K562 (cell line): ENCODE results near the gene LMLN. TPM values are rescaled to one million over a fixed set of nuclear protein-coding genes. Genes with fewer than 3 reads are reported as not detected.

ENCODE experiments used
- CEBPG ChIP-seq, 3 experiments: fragments of 200-800 bp in 1 of 3; sonication (Bioruptor generic) in 1 of 3; sonication (generic) in 1 of 3; formaldehyde crosslinking in 1 of 3; IDR thresholded peaks in 2 of 3; conservative IDR thresholded peaks in 1 of 3; 2 replicates each; pipeline versions ENCODE4 v1.6.1 to v1.8.0; 2016 to 2022; ENCODE audit warnings: missing compliant biosample characterization in 2 of 3, missing genetic modification characterization in 2 of 3, mild to moderate bottlenecking in 1 of 3, missing genetic modification reagents in 1 of 3
- GTF2F1 ChIP-seq: IDR thresholded peaks from 2 replicates; pipeline ENCODE4 v1.6.1; 2011; ENCODE audit warnings: low read depth, low read length, improper control_type of control experiment
- KLF10 ChIP-seq: fragments of 250-450 bp; sonication (Bioruptor Pico); IDR thresholded peaks from 2 replicates; pipeline ENCODE4 v1.6.1; 2021; ENCODE audit warnings: matching md5 sums
- KLF6 ChIP-seq: fragments of 250-450 bp; sonication (Bioruptor Pico); IDR thresholded peaks from 2 replicates; pipeline ENCODE4 v1.4.0; 2020; ENCODE audit warnings: mild to moderate bottlenecking, moderate library complexity, borderline replicate concordance
- LEF1 ChIP-seq: fragments of 450-650 bp; IDR thresholded peaks from 2 replicates; pipeline ENCODE4 v1.6.1; 2016; ENCODE audit warnings: mild to moderate bottlenecking
- MCM2 ChIP-seq: fragments of 450-650 bp; IDR thresholded peaks from 2 replicates; pipeline ENCODE4 v1.6.1; 2017; ENCODE audit warnings: low read depth, mild to moderate bottlenecking
- POLR2AphosphoS5 ChIP-seq: IDR thresholded peaks from 2 replicates; pipeline ENCODE4 v1.6.1; 2011; ENCODE audit warnings: mild to moderate bottlenecking, low read depth, low read length, moderate library complexity; ENCODE audit not compliant: control insufficient read depth, insufficient read depth
- RUNX1 ChIP-seq: sonication (generic); IDR thresholded peaks from 2 replicates; pipeline ENCODE4 v1.6.1; 2016; ENCODE audit warnings: antibody characterized with exemption, low read depth
- SMAD1 ChIP-seq: fragments of 150-350 bp; IDR thresholded peaks from 2 replicates; pipeline ENCODE4 v1.6.1; 2014; ENCODE audit warnings: low read length, low read depth; ENCODE audit not compliant: partially characterized antibody
- SMARCC2 ChIP-seq: fragments of 450-650 bp; IDR thresholded peaks from 2 replicates; pipeline ENCODE4 v1.6.1; 2017; ENCODE audit warnings: antibody characterized with exemption, moderate library complexity, mild to moderate bottlenecking, low read depth
- ZNF764 ChIP-seq: fragments of 250-450 bp; sonication (Bioruptor Pico); IDR thresholded peaks from 2 replicates; pipeline ENCODE4 v1.4.0; 2020; ENCODE audit warnings: low read depth, mild to moderate bottlenecking, moderate library complexity
- polyA plus RNA-seq, 8 experiments: library from polyadenylated mRNA; depleted of rRNA in 4 of 8; stranded (reverse) in 5 of 8; unstranded in 3 of 8; fragments of >200 nt; fragmentation: Nextera tagmentation in 2 of 8; fragmentation: Illumina TruSeq in 1 of 8; extraction: Ambion mirVana in 2 of 8; extraction: Trizol in 1 of 8; gene quantifications; 2 replicates each; pipeline versions ENCODE4 v1.2.1 to v1.2.3, GENCODE V29; 2011 to 2014; ENCODE audit warnings: inconsistent platforms in 1 of 8, missing spikeins in 1 of 8
- total RNA-seq, 7 experiments: library from RNA; depleted of rRNA in 6 of 7; stranded (reverse); fragments of >200 nt in 6 of 7; fragmentation: Illumina TruSeq in 2 of 7; extraction: Trizol in 2 of 7; gene quantifications; 2 replicates each; pipeline versions ENCODE4 v1.2.1 to v1.2.3, GENCODE V29; 2011 to 2021; ENCODE audit warnings: low replicate concordance in 1 of 7
- TF ChIP-seq, protein P1 (sequence below): fragments of 250-450 bp; sonication (Bioruptor Pico); IDR thresholded peaks from 2 replicates; pipeline ENCODE4 v1.4.0; 2020
- TF ChIP-seq, protein P2 (sequence below): fragments of 450-650 bp; IDR thresholded peaks from 2 replicates; pipeline ENCODE4 v1.6.1; 2017; ENCODE audit warnings: antibody characterized with exemption, mild to moderate bottlenecking
- TF ChIP-seq, protein P3 (sequence below), 2 experiments: fragments of 200-800 bp in 1 of 2; sonication (Bioruptor generic) in 1 of 2; sonication (generic) in 1 of 2; formaldehyde crosslinking in 1 of 2; IDR thresholded peaks in 1 of 2; conservative IDR thresholded peaks in 1 of 2; 2 replicates each; pipeline versions ENCODE4 v1.5.0 to v1.6.1; 2016 to 2020; ENCODE audit warnings: missing compliant biosample characterization in 1 of 2, missing genetic modification characterization in 1 of 2, missing genetic modification reagents in 1 of 2
- TF ChIP-seq, protein P4 (sequence below), 2 experiments: fragments of 450-650 bp in 1 of 2; IDR thresholded peaks; 2 replicates each; pipeline ENCODE4 v1.6.1; 2011 to 2017; ENCODE audit warnings: low read depth in 2 of 2, antibody characterized with exemption in 1 of 2, borderline replicate concordance in 1 of 2, low read length in 1 of 2, mild to moderate bottlenecking in 1 of 2, mixed read lengths in 1 of 2; ENCODE audit not compliant: control insufficient read depth in 1 of 2

The LMLN gene
- total and polyA plus RNA-seq, 9 of the 15 experiments (the other 6 are each of a cell fraction or from before 2014, with no cell fraction given): 2.2 to 15.9 (median 6.9) TPM

DNA sequence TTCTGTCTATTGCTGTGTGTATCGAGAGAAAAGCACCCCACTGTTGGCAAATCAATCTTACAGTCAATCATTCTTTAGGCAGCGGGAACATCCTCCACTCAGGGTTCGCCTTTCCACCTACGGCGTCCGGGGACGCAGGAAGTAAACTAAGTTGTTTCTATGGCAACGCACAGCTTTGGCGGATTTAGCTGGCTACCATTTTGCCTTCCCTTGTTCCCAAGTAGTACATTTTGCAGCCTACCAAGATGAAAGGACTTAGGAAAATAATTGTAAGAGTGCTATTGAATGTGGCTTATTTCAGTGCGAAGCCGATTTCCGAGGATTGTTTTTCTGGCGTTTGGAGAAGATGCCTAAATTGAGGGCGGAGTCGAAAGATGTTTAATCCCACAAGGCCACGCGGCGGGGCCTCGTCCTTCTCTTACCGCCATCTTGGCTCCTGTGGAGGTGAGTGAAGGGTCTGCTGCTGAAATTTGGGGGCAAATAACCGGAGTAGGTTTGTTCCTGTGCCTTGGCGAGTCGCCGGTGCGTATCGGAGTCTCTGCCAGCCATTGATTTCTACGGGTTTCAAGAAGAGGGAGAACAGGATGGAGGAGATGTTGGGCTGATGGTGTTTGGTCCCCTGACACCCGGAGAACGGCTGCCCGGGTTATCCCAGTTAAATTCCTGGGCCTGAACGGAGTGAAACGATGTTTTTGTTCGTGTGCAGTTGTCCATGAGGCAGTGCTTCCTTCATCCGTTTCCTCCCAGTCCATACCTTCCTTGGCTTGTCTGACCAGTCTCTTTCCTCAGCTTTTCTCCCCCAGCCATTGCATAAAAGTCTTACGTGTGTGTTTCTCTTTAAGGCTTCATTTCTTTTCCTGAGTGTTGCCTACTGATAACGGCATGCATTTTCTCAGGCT, 10.0 kb upstream of the LMLN start, which contains the start of gene RPL35A (continued):
- 0 out of 2 replicates have a peak, but pooled peaks have one; percentile 14 for TF ChIP-seq LEF1
- peak; percentile 92 for TF ChIP-seq SMAD1
- TF ChIP-seq, protein P1, sequence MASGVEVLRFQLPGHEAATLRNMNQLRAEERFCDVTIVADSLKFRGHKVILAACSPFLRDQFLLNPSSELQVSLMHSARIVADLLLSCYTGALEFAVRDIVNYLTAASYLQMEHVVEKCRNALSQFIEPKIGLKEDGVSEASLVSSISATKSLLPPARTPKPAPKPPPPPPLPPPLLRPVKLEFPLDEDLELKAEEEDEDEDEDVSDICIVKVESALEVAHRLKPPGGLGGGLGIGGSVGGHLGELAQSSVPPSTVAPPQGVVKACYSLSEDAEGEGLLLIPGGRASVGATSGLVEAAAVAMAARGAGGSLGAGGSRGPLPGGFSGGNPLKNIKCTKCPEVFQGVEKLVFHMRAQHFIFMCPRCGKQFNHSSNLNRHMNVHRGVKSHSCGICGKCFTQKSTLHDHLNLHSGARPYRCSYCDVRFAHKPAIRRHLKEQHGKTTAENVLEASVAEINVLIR (CRISPR knock-in tag): no peak
- TF ChIP-seq, protein P2, sequence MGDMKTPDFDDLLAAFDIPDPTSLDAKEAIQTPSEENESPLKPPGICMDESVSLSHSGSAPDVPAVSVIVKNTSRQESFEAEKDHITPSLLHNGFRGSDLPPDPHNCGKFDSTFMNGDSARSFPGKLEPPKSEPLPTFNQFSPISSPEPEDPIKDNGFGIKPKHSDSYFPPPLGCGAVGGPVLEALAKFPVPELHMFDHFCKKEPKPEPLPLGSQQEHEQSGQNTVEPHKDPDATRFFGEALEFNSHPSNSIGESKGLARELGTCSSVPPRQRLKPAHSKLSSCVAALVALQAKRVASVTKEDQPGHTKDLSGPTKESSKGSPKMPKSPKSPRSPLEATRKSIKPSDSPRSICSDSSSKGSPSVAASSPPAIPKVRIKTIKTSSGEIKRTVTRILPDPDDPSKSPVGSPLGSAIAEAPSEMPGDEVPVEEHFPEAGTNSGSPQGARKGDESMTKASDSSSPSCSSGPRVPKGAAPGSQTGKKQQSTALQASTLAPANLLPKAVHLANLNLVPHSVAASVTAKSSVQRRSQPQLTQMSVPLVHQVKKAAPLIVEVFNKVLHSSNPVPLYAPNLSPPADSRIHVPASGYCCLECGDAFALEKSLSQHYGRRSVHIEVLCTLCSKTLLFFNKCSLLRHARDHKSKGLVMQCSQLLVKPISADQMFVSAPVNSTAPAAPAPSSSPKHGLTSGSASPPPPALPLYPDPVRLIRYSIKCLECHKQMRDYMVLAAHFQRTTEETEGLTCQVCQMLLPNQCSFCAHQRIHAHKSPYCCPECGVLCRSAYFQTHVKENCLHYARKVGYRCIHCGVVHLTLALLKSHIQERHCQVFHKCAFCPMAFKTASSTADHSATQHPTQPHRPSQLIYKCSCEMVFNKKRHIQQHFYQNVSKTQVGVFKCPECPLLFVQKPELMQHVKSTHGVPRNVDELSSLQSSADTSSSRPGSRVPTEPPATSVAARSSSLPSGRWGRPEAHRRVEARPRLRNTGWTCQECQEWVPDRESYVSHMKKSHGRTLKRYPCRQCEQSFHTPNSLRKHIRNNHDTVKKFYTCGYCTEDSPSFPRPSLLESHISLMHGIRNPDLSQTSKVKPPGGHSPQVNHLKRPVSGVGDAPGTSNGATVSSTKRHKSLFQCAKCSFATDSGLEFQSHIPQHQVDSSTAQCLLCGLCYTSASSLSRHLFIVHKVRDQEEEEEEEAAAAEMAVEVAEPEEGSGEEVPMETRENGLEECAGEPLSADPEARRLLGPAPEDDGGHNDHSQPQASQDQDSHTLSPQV: no peak; the same call in 1 of the 2 replicates
- TF ChIP-seq SMARCC2: no peak
- no peak for TF ChIP-seq CEBPG (CRISPR knock-in tag; IDR thresholded peaks at IDR 0.05)
- TF ChIP-seq CEBPG (tag; conservative IDR thresholded peaks at IDR 0.05 in 1 of 2, IDR thresholded peaks at IDR 0.05 in 1 of 2): peak in 1 of 2 experiments; percentile 43; a peak in 1 of 4 replicates
- TF ChIP-seq, protein P3, sequence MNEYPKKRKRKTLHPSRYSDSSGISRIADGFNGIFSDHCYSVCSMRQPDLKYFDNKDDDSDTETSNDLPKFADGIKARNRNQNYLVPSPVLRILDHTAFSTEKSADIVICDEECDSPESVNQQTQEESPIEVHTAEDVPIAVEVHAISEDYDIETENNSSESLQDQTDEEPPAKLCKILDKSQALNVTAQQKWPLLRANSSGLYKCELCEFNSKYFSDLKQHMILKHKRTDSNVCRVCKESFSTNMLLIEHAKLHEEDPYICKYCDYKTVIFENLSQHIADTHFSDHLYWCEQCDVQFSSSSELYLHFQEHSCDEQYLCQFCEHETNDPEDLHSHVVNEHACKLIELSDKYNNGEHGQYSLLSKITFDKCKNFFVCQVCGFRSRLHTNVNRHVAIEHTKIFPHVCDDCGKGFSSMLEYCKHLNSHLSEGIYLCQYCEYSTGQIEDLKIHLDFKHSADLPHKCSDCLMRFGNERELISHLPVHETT (CRISPR knock-in tag; conservative IDR thresholded peaks at IDR 0.05 in 1 of 2, IDR thresholded peaks at IDR 0.05 in 1 of 2): peak in 1 of 2 experiments; percentile 29; a peak in 2 of 4 replicates
- no peak for TF ChIP-seq MCM2
- TF ChIP-seq KLF6 (CRISPR knock-in tag): no peak
- peak; percentile 98 for TF ChIP-seq POLR2AphosphoS5
- TF ChIP-seq KLF10: no peak
- TF ChIP-seq, protein P4, sequence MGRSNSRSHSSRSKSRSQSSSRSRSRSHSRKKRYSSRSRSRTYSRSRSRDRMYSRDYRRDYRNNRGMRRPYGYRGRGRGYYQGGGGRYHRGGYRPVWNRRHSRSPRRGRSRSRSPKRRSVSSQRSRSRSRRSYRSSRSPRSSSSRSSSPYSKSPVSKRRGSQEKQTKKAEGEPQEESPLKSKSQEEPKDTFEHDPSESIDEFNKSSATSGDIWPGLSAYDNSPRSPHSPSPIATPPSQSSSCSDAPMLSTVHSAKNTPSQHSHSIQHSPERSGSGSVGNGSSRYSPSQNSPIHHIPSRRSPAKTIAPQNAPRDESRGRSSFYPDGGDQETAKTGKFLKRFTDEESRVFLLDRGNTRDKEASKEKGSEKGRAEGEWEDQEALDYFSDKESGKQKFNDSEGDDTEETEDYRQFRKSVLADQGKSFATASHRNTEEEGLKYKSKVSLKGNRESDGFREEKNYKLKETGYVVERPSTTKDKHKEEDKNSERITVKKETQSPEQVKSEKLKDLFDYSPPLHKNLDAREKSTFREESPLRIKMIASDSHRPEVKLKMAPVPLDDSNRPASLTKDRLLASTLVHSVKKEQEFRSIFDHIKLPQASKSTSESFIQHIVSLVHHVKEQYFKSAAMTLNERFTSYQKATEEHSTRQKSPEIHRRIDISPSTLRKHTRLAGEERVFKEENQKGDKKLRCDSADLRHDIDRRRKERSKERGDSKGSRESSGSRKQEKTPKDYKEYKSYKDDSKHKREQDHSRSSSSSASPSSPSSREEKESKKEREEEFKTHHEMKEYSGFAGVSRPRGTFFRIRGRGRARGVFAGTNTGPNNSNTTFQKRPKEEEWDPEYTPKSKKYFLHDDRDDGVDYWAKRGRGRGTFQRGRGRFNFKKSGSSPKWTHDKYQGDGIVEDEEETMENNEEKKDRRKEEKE (IDR thresholded peaks at IDR 0.05; ENCODE audit: borderline replicate concordance in 1 of 2, control insufficient read depth in 1 of 2, low read depth in 2 of 2, low read length in 1 of 2): no peak
- no peak for TF ChIP-seq ZNF764 (CRISPR knock-in tag)
- peak; percentile 95 for TF ChIP-seq GTF2F1
- no peak for TF ChIP-seq RUNX1
